AG10803 (cell line): Measurements from ENCODE around the gene DAP.
"Not testable (repeated sequence)": the region's sequence is repeated elsewhere in the genome, so short reads cannot be mapped to it uniquely, and the experiment has no call there.

ENCODE experiments used
- DNase-seq: peaks from one replicate; pipeline ENCODE4 v3.0.0; 2010; ENCODE audit warnings: low read depth
- H3K4me3 ChIP-seq: 2 replicates; pipeline ENCODE4 v1.5.1; 2011; ENCODE audit warnings: mild to moderate bottlenecking, low read length, control low read depth
- CTCF ChIP-seq: conservative IDR thresholded peaks from 2 replicates; pipeline ENCODE4 v1.5.1; 2011; ENCODE audit warnings: mild to moderate bottlenecking, low read length, control low read depth, inconsistent platforms

DAP gene

GRCh38 chr5:10665799-10666198, 95.2 kb downstream of the DAP start:
- no peak for TF ChIP-seq CTCF
- no peak for DNase-seq
- no peak overlapping the region for H3K4me3 ChIP-seq

- not testable (repeated sequence) for H3K4me3 ChIP-seq, DNase-seq
Measured at GRCh38 chr5:10664180-10664769, 96.8 kb downstream of the DAP start.

- peak; percentile 53 for DNase-seq
- TF ChIP-seq CTCF: no peak
Measured at GRCh38 chr5:10663489-10664179, 97.4 kb downstream of the DAP start.

GRCh38 chr5:10662661-10663488, 98.2 kb downstream of the DAP start:
- no peak for TF ChIP-seq CTCF
- no peak for DNase-seq
- H3K4me3 ChIP-seq: no peak overlapping the region

More at GRCh38 chr5:10663489-10664179, 97.4 kb downstream of the DAP start:
- no peak overlapping the region for H3K4me3 ChIP-seq

GRCh38 chr5:10662083-10662482, 99.0 kb downstream of the DAP start:
- no peak overlapping the region for H3K4me3 ChIP-seq
- no peak for TF ChIP-seq CTCF
- DNase-seq: no peak

- DNase-seq: no peak
- H3K4me3 ChIP-seq: no peak overlapping the region
- no peak for TF ChIP-seq CTCF
Measured at GRCh38 chr5:10661401-10661800, 99.6 kb downstream of the DAP start.

DNA sequence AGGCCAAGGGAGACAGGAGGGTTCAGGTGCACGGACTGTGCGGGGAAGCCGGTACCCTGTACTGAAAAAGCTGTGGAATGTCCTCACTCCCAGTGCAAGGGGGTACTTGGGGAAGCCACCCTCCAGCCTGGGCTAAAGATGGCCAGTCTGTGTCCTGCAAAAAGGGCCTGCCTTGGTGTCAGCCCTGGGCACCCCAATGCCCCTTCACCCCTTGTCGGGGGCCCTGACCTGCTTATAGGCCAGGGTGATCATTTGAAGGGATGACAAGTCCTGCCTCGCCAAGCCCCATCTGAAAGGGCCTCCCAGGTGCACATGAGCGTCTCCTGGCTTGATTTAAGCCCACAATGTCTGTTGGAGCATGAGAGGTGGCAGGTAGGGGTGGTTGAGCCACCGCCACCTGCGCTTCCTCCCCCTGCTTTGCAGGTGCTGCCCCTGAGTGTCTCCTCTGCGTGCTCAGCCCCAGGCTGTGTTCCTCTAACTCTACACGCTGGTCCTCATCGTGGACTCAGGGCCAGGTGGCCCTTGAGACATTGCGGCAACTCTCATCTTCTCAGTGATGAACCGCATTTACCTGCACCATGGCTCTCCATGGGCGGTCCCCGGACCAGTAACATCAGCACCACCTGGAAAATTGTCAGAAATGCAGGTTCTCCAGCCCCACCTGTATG, 100.2 kb downstream of the DAP start:
- H3K4me3 ChIP-seq: no peak overlapping the region
- no peak for DNase-seq
- no peak for TF ChIP-seq CTCF
